SK-N-SH (cell line): ENCODE measurements around the gene LCE7A. TPM values are rescaled to one million over a fixed set of nuclear protein-coding genes. Genes with fewer than 3 reads are reported as not detected.

Experiments used
- CTCF ChIA-PET: fragments of 300-600, 350-600 bp; formaldehyde crosslinking; extraction: SDS; loops from one replicate; lab custom pipeline; 2021; lab: Yijun Ruan, JAX
- POLR2A ChIA-PET: fragments of 350-600 bp; sonication (Branson Sonifier 250); formaldehyde crosslinking; extraction: SDS; loops from one replicate; lab custom pipeline; 2020; ENCODE audit warnings: antibody characterized with exemption, inconsistent platforms; lab: Yijun Ruan, JAX
- DNase-seq: peaks from one replicate; pipeline ENCODE4 v3.0.0; 2012
- H2AFZ ChIP-seq: fragments of 200-600 bp; sonication (generic); 2 replicates; pipeline ENCODE4 v1.8.1; 2016; ENCODE audit warnings: antibody characterized with exemption, mild to moderate bottlenecking, low read depth
- H3F3A ChIP-seq: fragments of 200-600 bp; sonication (generic); replicated peaks from 2 replicates; pipeline ENCODE3; 2016; ENCODE audit warnings: antibody characterized with exemption, mild to moderate bottlenecking; ENCODE audit not compliant: insufficient read depth
- H3K27ac ChIP-seq, 2 experiments: fragments of 200-500 bp in 1 of 2; fragments of 200-600 bp in 1 of 2; sonication (Bioruptor generic) in 1 of 2; sonication (generic), shearing (Covaris generic) in 1 of 2; 2 replicates each; pipeline versions ENCODE4 v1.5.1 to v1.6.1; 2014 to 2016; ENCODE audit warnings: low read depth in 2 of 2, inconsistent platforms in 1 of 2, low read length in 1 of 2, mild to moderate bottlenecking in 1 of 2, mixed read lengths in 1 of 2
- H3K27me3 ChIP-seq: fragments of 200-600 bp; sonication (generic), shearing (Covaris generic); 2 replicates; pipeline ENCODE4 v1.6.1; 2016; ENCODE audit warnings: mixed run types; ENCODE audit not compliant: insufficient read depth
- H3K36me3 ChIP-seq, 2 experiments: fragments of 200-500 bp in 1 of 2; fragments of 200-600 bp in 1 of 2; sonication (Bioruptor generic) in 1 of 2; sonication (generic) in 1 of 2; replicated peaks in 1 of 2; 2 replicates each; pipeline versions ENCODE3 to v1.5.1; 2014 to 2016; ENCODE audit warnings: low read length in 1 of 2, mild to moderate bottlenecking in 1 of 2; ENCODE audit not compliant: insufficient read depth in 2 of 2, control insufficient read depth in 1 of 2
- H3K4me1 ChIP-seq, 2 experiments: fragments of 200-500 bp in 1 of 2; fragments of 200-600 bp in 1 of 2; sonication (Bioruptor generic) in 1 of 2; sonication (generic), shearing (Covaris generic) in 1 of 2; 2 replicates each; pipeline versions ENCODE4 v1.5.1 to v1.6.1; 2014 to 2016; ENCODE audit warnings: low read depth in 1 of 2, low read length in 1 of 2, mixed run types in 1 of 2; ENCODE audit not compliant: insufficient read depth in 2 of 2, control insufficient read depth in 1 of 2
- H3K4me2 ChIP-seq: fragments of 200-600 bp; sonication (generic), shearing (Covaris generic); 2 replicates; pipeline ENCODE4 v1.6.1; 2017; ENCODE audit warnings: mixed run types
- H3K4me3 ChIP-seq, 2 experiments: fragments of 200-500 bp in 1 of 2; fragments of 200-600 bp in 1 of 2; sonication (Bioruptor generic) in 1 of 2; sonication (generic), shearing (Covaris generic) in 1 of 2; 2 replicates each; pipeline versions ENCODE4 v1.5.1 to v1.8.1; 2014 to 2016; ENCODE audit warnings: low read depth in 2 of 2, inconsistent platforms in 1 of 2, low read length in 1 of 2, mild to moderate bottlenecking in 1 of 2, mixed read lengths in 1 of 2, moderate library complexity in 1 of 2
- H3K79me2 ChIP-seq: fragments of 200-600 bp; sonication (generic); 2 replicates; pipeline ENCODE4 v1.8.1; 2017; ENCODE audit warnings: mild to moderate bottlenecking; ENCODE audit not compliant: insufficient read depth
- H3K9ac ChIP-seq: fragments of 200-600 bp; sonication (generic); 2 replicates; pipeline ENCODE4 v1.6.1; 2017; ENCODE audit warnings: mixed run types
- H3K9me2 ChIP-seq: fragments of 200-600 bp; sonication (generic); 2 replicates; pipeline ENCODE4 v1.6.1; 2017; ENCODE audit warnings: mixed run types
- H3K9me3 ChIP-seq: fragments of 200-600 bp; sonication (generic); 2 replicates; pipeline ENCODE4 v1.6.1; 2017; ENCODE audit warnings: mixed run types, mild to moderate bottlenecking, moderate library complexity
- H4K20me1 ChIP-seq: fragments of 200-600 bp; sonication (generic); 2 replicates; pipeline ENCODE4 v1.6.1; 2017; ENCODE audit warnings: mild to moderate bottlenecking, mixed run types; ENCODE audit not compliant: insufficient read depth
- CTCF ChIP-seq: fragments of 200-600 bp; sonication (generic); IDR thresholded peaks from 2 replicates; pipeline ENCODE4 v1.6.1; 2017; ENCODE audit warnings: antibody characterized with exemption, mild to moderate bottlenecking, moderate library complexity
- EZH2phosphoT487 ChIP-seq: fragments of 200-600 bp; sonication (generic); IDR thresholded peaks from 2 replicates; pipeline ENCODE4 v1.6.1; 2017; ENCODE audit warnings: low read depth, mixed run types, mild to moderate bottlenecking, antibody characterized with exemption, moderate library complexity, borderline replicate concordance
- GATA2 ChIP-seq: sonication (generic); formaldehyde crosslinking; IDR thresholded peaks from 2 replicates; pipeline ENCODE4 v1.5.0; 2020; ENCODE audit warnings: mild to moderate bottlenecking, missing genetic modification reagents
- MXI1 ChIP-seq: IDR thresholded peaks from 2 replicates; pipeline ENCODE4 v1.6.1; 2012; ENCODE audit warnings: mild to moderate bottlenecking, low read depth, low read length, improper control_type of control experiment
- RCOR1 ChIP-seq: fragments of 150-350 bp; IDR thresholded peaks from 2 replicates; pipeline ENCODE4 v1.6.1; 2017; ENCODE audit warnings: antibody characterized with exemption, low read length
- RFX5 ChIP-seq: IDR thresholded peaks from 2 replicates; pipeline ENCODE4 v1.6.1; 2012; ENCODE audit warnings: mild to moderate bottlenecking, improper control_type of control experiment, low read length
- RXRA ChIP-seq: IDR thresholded peaks from 2 replicates; pipeline ENCODE4 v1.4.0; 2012; ENCODE audit warnings: low read depth, mild to moderate bottlenecking, borderline replicate concordance
- TCF12 ChIP-seq: IDR thresholded peaks from 2 replicates; pipeline ENCODE4 v1.4.0; 2012
- USF1 ChIP-seq: IDR thresholded peaks from 2 replicates; pipeline ENCODE4 v1.4.0; 2012; ENCODE audit warnings: low read depth, borderline replicate concordance
- WGBS: methylation state at CpG from one replicate; pipeline ENCODE4 v1.1.6; 2017; ENCODE audit warnings: low lambda C conversion rate; 5-methylcytosine and 5-hydroxymethylcytosine counted together
- polyA plus RNA-seq, 3 experiments: library from polyadenylated mRNA; depleted of rRNA; stranded (reverse); fragments of >200 nt; gene quantifications; 2 replicates each; pipeline ENCODE4 v1.2.3, GENCODE V29; 2012
- TF ChIP-seq, protein P1 (sequence below): fragments of 150-350 bp; IDR thresholded peaks from 2 replicates; pipeline ENCODE4 v1.6.1; 2016; ENCODE audit warnings: mild to moderate bottlenecking, low read depth, low read length
- TF ChIP-seq, protein P2 (sequence below): IDR thresholded peaks from 2 replicates; pipeline ENCODE4; 2012

Gene LCE7A
- polyA plus RNA-seq, 1 of the 3 experiments (the other 2 are of a cell fraction) = not detected

GRCh38 chr1:152876827-152877226 is 17.0 kb downstream of the LCE7A start:
- no peak for TF ChIP-seq RCOR1
- TF ChIP-seq, protein P1, sequence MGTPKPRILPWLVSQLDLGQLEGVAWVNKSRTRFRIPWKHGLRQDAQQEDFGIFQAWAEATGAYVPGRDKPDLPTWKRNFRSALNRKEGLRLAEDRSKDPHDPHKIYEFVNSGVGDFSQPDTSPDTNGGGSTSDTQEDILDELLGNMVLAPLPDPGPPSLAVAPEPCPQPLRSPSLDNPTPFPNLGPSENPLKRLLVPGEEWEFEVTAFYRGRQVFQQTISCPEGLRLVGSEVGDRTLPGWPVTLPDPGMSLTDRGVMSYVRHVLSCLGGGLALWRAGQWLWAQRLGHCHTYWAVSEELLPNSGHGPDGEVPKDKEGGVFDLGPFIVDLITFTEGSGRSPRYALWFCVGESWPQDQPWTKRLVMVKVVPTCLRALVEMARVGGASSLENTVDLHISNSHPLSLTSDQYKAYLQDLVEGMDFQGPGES = no peak
- Histone ChIP-seq H3K79me2 (no peaks in the 10 kb centered on the region), H3K9me2 (no peaks in the 10 kb centered on the region), H3K9ac (no peak overlapping the region), H3K36me3 (no peaks in the 10 kb centered on the region), H3K27ac (no peak overlapping the region), H3K4me3 (no peak overlapping the region), H3K27me3 (no peaks in the 10 kb centered on the region), H2AFZ (no peak overlapping the region), H4K20me1 (no peaks in the 10 kb centered on the region), H3K4me1 (peaks cover 0 to 3% of the 10 kb centered on the region in 2 experiments; a peak in 1 of 4 replicates), H3K9me3 (no peaks in the 10 kb centered on the region), H3F3A (peaks cover 9% of the 10 kb centered on the region), H3K4me2 (no peak overlapping the region)
- WGBS = 12% methylated on average over 1 of the region's 1 CpG
- POLR2A ChIA-PET = no interaction called here
- CTCF ChIA-PET = no interaction called here
- no peak for DNase-seq

- no peak within 1 kb of the TSS for H3K9ac ChIP-seq
- ChIA-PET POLR2A (no interaction called here), CTCF (interaction anchor here (1.0 to 1.7 kb wide), 2 partner anchors 8 to 315 kb away, joined by 3 to 6 read pairs; no protein-coding TSS in a partner anchor)
- TF ChIP-seq GATA2 (CRISPR knock-in tag) (no peak), CTCF (peak; percentile 47)
- no peaks in the 10 kb centered on the region for H3K27me3 ChIP-seq
- no peaks in the 10 kb centered on the region for H3K36me3 ChIP-seq
- no peaks in the 10 kb centered on the region for H3K9me2 ChIP-seq
- no peak for DNase-seq
- H3K79me2 ChIP-seq = no peaks in the 10 kb centered on the region
- H3F3A ChIP-seq = peaks cover 7% of the 10 kb centered on the region
- 11% methylated on average over 1 of the region's 1 CpG for WGBS
- no peak within 1 kb of the TSS for H2AFZ ChIP-seq
- H3K4me2 ChIP-seq = no peak within 1 kb of the TSS
- H3K4me3 ChIP-seq = no peak within 1 kb of the TSS
- no peak within 1 kb of the TSS for H3K27ac ChIP-seq
- H3K4me1 ChIP-seq = no peaks in the 10 kb centered on the region; a peak in 1 of 4 replicates
- H4K20me1 ChIP-seq = no peaks in the 10 kb centered on the region
- H3K9me3 ChIP-seq = no peaks in the 10 kb centered on the region
Observed at GRCh38 chr1:152878042-152878441, 18.2 kb downstream of the LCE7A start, which contains the start of gene SMCP. Gene SMCP (plus strand): TSS chr1:152878322. CDS start chr1:152884423, 6,101 bp downstream.

- H3K9me2 ChIP-seq = no peaks in the 10 kb centered on the region
- no peaks in the 10 kb centered on the region for H3K79me2 ChIP-seq
- no peaks in the 10 kb centered on the region for H3K27me3 ChIP-seq
- peaks cover 4% of the 10 kb centered on the region for H3F3A ChIP-seq
- H3K4me2 ChIP-seq = no peak overlapping the region
- no peak overlapping the region for H3K27ac ChIP-seq
- DNase-seq = no peak
- no peaks in the 10 kb centered on the region for H3K9me3 ChIP-seq
- no peak overlapping the region for H2AFZ ChIP-seq
- no peaks in the 10 kb centered on the region for H4K20me1 ChIP-seq
- peaks cover 0 to 11% of the 10 kb centered on the region in 2 experiments; a peak in 1 of 4 replicates for H3K4me1 ChIP-seq
- ChIA-PET POLR2A (no interaction called here), CTCF (interaction anchor here (1.1 kb wide), 1 partner anchor 32 kb away, joined by 3 read pairs; no protein-coding TSS in a partner anchor)
- H3K36me3 ChIP-seq = no peaks in the 10 kb centered on the region
- no peak overlapping the region for H3K4me3 ChIP-seq
- no peak overlapping the region for H3K9ac ChIP-seq
- TF ChIP-seq TCF12 = no peak
- no peak for TF ChIP-seq USF1
- TF ChIP-seq MXI1 = no peak
- TF ChIP-seq EZH2phosphoT487 = no peak
- TF ChIP-seq, protein P1 = no peak
- no peak for TF ChIP-seq RXRA
- no peak for TF ChIP-seq RFX5
- TF ChIP-seq RCOR1 = no peak
- TF ChIP-seq, protein P2, sequence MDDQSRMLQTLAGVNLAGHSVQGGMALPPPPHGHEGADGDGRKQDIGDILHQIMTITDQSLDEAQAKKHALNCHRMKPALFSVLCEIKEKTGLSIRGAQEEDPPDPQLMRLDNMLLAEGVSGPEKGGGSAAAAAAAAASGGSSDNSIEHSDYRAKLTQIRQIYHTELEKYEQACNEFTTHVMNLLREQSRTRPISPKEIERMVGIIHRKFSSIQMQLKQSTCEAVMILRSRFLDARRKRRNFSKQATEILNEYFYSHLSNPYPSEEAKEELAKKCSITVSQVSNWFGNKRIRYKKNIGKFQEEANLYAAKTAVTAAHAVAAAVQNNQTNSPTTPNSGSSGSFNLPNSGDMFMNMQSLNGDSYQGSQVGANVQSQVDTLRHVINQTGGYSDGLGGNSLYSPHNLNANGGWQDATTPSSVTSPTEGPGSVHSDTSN = no peak
Observed at GRCh38 chr1:152879559-152880198, 19.9 kb downstream of the LCE7A start.
